G401.6 (cell line): ENCODE results near the gene IFNG-AS1.

Source experiments
- FAIRE-seq: peaks from 2 replicates; lab custom pipeline; 2012; peaks lifted over from hg19 to GRCh38; lab: Jason Lieb, UNC

The IFNG-AS1 gene

DNA sequence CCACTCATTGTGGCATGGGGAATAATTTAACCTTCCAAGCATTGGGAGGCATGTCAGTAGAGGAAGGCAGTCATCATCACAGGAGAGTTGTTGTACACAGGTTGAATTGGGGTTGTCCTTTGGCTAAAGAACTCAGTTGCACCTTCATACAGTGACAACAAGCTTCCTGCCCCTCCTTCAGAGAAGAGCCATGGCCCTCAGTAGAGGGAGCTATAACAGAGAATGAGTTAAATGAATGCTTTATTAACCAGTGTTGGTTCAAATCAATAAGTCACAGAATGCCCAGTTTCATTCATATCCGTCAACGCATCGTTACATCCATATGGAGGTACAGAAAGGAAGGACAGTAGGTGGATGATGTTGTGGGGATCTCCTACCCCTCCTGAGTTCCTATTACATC lies 4.8 kb downstream of the IFNG-AS1 start:
- FAIRE-seq: no peak

DNA sequence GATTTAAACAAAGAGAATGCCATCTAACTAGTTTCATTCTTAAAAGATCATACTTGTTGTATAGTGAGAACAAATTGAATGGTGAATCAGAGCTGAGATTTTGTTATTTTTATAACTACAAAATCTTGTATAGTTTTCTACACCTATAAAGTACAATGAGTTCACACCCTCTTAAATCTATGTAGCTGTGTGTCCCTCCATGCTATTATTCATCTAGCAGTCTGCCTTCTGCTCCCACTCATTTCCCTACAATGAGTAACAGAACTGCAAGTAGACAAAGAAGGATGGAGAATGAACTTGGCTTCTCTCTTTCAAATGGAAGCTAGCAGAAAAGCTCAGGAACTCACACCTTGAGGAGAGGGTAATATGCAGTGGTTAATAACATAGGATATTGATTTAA lies 7.1 kb downstream of the IFNG-AS1 start:
- FAIRE-seq: no peak

- no peak for FAIRE-seq
These were observed 9.1 kb downstream of the IFNG-AS1 start for GRCh38 chr12:67998379-67998778.

GRCh38 chr12:67999244-67999643 lies 10.0 kb downstream of the IFNG-AS1 start:
- no peak for FAIRE-seq

DNA sequence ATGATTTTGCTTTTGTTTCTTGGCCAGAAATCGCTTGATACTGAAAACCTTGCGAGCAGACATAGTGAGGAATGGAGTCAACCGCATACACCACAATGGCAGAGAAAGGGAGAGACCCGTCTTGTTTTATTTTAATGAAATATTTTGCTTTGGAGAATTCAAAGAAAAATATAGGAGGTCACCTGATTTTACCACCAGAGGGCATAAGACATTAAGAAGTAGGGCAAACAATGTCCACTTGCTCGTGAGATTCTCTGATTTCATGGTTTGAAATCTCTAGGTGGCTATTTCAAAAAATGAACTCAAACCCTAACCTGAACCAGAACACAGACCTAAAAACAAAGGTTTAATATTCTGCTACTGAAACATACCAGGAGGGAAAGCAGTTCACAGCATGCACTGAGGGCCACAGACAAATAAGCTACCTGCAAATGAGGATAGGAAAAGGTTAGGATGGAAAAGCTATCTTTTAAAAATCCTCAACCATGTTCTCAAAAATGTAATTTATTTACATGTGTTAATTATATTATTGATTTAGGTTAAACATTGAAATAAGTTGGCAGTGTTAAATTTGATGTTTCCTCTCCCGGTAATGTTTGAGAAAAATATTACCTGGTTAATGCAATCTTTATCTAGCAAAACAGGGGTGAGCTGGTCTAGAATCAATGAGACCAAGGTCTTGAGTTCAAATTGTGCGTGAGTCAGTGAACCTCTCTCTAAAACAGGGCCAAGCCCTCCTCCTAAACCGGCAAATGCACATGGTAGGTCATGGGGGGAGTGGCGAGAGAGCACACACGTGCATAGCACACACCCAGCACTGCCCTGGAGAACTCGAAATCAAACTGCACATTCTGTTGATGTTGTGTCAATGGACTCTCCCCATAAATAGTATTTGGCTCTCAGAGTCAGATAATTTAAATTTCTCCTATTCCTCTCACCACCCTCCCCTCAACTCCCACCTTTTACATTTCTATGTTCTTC lies 12.5 kb downstream of the IFNG-AS1 start:
- no peak for FAIRE-seq

GRCh38 chr12:68003777-68004176 lies 14.5 kb downstream of the IFNG-AS1 start:
- no peak for FAIRE-seq

DNA sequence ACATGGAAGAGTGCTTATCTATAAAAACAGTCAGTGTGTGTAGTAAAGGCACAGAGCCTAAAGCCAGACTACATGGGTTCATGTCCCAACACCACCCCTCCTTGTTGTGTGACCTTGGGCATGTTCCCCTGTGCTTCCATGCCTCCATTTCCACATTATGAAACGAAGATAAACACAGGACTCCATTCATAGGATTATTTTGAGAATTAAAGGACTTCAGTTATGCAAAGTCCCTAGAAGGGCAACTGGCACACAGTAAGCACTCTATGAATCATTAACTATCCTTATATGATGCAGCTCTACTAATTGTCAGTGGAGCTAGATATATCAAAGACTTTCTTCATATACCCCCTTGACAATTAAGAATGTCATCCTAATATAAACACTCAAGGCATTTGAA lies 17.8 kb downstream of the IFNG-AS1 start:
- FAIRE-seq: no peak

GRCh38 chr12:68007466-68007865 lies 18.2 kb downstream of the IFNG-AS1 start:
- no peak for FAIRE-seq

DNA sequence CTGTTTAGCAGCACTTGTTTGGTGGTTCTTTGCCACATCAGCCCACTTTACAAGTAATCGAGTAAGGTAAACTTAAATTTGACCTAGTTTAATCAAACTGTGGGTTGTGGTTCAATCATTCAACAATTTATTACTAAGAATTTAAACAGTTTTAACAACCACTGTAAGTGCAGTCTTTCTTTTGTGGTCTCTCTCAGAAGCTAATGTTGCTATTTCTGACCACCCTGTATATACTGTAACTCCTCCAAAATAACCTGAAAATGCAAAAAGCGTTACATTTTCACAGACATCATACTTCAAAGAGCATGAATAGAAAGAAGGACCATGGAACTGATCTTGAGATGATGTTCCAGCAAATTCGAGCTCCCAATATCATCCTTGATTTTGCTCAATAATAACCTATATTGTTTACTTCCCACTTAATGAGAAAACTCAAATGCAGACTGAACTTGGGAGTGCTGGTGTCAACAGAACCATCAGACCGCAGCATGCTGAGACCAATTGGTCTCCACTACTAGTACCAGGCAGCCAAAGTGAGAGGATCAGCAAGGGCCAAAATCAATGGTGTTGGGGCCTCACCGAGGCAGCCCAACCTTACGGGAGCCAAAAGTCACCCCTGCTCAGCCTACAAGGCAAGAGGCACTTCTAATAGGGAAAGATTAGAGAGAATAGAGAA lies 22.1 kb downstream of the IFNG-AS1 start:
- no peak for FAIRE-seq

- FAIRE-seq: no peak
These were observed 22.6 kb downstream of the IFNG-AS1 start for GRCh38 chr12:68011882-68012207.

DNA sequence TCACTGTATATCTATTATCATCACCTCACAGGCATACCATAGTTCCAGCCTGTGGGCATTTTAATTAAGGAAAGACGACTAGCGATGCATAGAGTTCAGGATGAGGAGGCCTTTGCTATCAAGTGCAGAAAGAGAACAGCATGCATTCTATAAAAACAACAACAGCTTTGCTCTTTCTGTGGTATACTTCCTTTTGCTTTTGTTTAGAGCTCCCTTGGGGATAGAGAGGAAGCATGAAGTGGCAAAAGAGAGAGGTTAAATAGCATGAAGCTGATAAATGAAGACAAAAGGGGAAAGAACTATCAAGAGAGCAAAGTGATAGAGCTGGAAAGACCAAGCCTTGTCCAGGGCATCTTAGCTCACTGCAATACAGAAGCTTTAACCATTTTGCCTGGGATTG lies 23.5 kb downstream of the IFNG-AS1 start:
- no peak for FAIRE-seq

DNA sequence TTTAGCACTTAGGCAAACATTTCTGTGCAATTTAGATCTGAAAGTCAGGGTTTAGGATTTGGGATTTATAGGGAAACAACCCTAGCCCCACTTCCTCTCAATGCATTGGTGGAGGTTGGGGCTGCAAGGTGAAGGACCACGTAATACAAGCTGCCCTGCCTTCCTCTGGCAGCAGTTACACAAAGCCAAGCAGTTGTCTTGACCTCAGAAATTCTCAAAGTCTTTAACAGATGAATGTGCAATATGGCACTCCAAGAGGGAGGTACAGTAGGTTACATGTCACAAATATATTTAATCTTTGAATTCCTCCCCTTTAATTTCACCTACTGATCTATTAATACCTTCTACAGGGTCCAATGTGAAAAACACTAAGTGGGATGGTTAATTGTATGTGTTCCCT lies 23.9 kb downstream of the IFNG-AS1 start:
- FAIRE-seq: no peak

GRCh38 chr12:68016136-68016535 lies 26.9 kb downstream of the IFNG-AS1 start:
- FAIRE-seq: no peak

DNA sequence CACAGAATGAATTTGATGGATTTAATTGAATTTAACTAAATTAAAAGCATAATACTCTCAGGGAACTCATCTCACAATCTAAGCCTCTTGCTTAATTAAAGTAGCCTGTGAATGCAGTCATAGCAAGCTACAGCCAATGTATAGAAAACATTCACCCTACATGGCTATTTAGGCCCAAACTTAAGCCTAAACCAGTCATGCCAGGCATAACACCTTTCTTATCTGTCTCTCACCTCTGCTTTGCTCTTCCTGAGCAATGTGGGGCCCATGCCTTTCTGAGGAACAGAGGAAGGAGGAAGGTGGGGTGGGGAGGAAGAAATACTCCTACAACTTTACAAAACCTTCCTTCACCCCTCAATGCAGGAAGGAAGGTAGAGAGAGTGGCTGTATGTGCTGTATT lies 29.1 kb downstream of the IFNG-AS1 start:
- FAIRE-seq: no peak

DNA sequence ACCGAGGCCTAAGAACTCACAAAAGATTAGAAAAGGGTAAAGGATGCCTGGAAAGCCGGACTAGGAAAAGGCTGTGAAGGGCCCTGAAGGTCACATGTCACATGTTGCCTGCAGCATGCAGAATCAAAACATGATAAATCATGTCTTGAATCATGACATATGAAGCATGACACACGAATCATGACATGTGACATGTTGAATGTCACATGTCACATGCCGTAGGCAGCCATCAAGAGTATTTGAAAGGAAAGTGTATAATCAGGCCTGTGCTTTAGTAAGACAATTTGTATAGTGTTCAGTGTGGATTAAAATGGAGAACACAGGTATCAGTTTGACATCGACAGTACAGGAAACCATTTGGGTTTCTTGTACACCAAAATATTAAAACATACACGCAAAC lies 30.8 kb downstream of the IFNG-AS1 start:
- FAIRE-seq: no peak

- FAIRE-seq: no peak
These were observed 31.5 kb downstream of the IFNG-AS1 start for GRCh38 chr12:68020699-68021098.

- FAIRE-seq: no peak
These were observed 39.4 kb downstream of the IFNG-AS1 start for GRCh38 chr12:68028647-68029046.

GRCh38 chr12:68030248-68030647 lies 41.0 kb downstream of the IFNG-AS1 start:
- FAIRE-seq: no peak

DNA sequence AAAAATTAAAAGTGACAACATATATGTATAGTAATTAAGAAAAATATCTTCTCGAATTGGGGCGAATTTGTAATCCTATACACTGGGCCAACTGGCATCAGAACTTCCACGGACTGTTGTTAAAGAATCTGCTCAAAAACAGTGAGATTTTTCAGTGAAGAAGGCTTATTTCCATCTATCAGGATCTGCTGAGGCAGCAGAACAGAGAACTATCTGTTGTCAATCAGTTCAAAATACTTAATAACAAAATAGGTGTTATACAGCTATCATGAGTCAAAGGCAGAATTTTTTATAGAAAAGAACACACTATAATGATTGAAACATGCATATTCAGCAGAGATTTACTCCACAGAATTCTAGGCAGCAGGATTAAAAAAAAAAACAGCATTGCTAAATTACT lies 41.9 kb downstream of the IFNG-AS1 start:
- FAIRE-seq: no peak

GRCh38 chr12:68031881-68032739 lies 42.9 kb downstream of the IFNG-AS1 start:
- FAIRE-seq: no peak

DNA sequence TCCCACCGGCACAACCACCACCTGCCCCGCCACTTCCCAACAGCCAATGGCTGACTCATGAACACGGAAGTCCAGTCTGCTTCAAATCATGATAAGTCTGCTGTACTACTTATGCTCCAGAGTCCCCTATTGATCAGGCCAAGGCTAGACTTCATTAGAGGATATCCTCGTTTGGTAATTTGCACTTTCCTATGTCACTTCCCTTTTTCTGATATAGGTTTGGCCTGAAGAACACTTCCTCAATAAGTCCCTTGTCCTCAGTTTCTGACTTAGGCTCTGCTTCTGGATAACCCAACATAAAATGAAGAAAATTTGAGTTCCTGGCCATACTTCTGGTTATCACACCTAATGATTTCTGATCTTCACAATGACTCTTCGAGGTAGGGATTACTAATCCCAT lies 45.3 kb downstream of the IFNG-AS1 start:
- no peak for FAIRE-seq

DNA sequence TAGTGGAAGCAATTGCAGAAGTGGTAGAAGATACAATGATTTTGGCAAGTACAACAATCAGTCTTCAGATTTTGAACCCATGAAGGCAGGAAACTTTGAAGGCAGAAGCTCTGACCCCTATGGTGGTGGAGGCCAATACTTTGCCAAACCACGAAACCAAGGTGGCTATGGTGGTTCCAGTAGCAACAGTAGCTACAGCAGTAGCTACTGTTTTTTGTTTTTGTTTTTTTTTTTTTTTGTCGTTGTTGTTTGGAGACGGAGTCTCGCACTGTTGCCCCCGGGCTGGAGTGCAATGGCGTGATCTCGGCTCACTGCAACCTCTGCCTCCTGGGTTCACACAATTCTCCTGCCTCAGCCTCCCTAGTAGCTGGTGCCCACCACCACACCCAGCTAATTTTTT lies 47.4 kb downstream of the IFNG-AS1 start:
- no peak for FAIRE-seq
